GM18951 (cell line): ENCODE measurements around the gene PEPD.

ENCODE experiments used
- POLR2A ChIP-seq: IDR thresholded peaks from 4 replicates; pipeline ENCODE4 v1.6.1; 2011; ENCODE audit warnings: mild to moderate bottlenecking; ENCODE audit not compliant: insufficient read length, insufficient read depth; ENCODE audit errors: extremely low read depth
- in situ Hi-C: fragments of 300-500 bp; cut with MboI; formaldehyde crosslinking; loops from one replicate; pipeline ENCODE4 v1.12.0; 2022; ENCODE audit warnings: low sequenced_read_pairs, mixed read lengths, inconsistent platforms; ENCODE audit not compliant: unreplicated experiment

The PEPD gene

GRCh38 chr19:33413868-33414666 is 107.5 kb downstream of the PEPD start:
- no peak for TF ChIP-seq POLR2A
- in situ Hi-C loops, result no loop called here

GRCh38 chr19:33413426-33413725 is 108.2 kb downstream of the PEPD start:
- in situ Hi-C loops, result no loop called here
- no peak for TF ChIP-seq POLR2A

DNA sequence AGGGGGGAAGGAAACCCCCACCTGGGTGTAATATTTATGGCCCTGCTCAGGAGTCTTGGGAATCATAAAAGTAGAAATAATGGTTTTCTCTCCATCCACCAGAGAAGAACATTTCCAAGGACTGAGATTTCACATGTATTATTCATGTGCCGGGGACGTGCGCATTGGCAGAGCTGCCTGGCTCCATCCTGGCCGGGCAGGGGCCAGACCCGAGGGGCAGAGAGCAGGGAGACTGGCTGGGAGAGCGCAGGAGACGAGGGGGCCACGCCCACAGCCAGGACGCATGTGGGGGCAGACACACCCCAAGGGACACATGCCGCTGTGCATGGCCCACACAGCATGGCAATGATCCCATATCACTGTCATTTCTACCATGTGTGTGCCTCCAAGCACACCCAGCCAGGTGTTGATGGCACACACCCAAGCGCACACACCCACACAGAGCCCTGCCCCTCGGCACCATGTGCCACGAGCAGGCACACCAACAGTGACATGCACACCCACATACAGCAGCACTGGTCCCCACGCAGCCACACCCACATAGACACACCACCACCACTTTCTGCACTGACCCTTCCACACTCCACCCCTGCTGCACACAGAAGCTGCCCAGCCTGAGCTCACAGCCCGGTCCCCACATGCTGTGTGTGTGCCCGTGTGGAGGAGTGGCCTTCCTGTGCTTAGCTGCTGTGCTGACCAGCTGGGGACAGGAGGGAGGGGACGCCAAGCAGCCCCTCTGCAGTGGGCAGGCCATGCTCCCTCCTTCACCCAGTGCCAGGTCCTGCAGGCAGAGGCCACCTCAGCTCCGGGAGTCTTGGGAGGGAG is 108.8 kb downstream of the PEPD start:
- no peak for TF ChIP-seq POLR2A
- in situ Hi-C loops, result no loop called here

- TF ChIP-seq POLR2A, result no peak
- in situ Hi-C loops, result no loop called here
Measured at GRCh38 chr19:33411621-33412180, 109.9 kb downstream of the PEPD start.

GRCh38 chr19:33410915-33411401 is 110.6 kb downstream of the PEPD start:
- no peak for TF ChIP-seq POLR2A
- in situ Hi-C loops, result no loop called here

DNA sequence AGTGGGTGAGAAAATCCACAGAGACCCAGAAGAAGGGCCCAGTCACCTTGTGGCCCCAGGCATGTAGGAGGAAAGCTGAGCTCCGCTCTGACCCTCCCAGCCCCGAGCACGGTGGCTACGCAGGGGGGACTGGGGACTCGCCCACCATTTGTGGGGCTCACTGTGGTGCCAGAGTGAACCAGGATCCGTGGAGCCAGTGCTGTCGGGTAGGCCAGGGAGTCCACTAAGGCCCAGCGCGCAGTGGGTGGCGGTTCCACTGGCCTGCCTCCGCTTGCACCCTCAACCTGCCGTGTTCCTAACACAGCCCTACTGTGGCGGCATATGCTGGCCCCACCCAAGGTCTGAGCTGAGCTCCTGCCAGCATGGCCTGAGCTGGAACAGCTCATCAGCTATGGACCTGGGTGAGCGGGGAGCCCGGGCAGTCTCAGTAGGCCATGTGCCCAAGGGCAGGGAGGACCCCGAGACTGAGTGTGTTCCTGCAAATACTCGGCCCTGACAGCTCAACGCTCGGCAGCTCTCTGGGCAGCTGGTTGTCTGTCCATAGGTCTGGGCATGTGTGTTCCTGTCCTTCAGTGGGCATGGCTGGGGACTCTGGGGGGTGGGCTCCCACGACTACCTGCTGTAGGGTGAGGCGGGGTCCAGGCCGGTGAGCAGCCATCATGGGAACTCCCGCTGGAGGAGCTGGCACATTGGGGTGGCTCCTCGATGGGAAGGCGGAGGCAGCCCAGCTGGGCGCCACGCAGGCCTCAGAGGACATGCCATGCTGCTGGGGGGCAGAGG is 111.5 kb downstream of the PEPD start:
- TF ChIP-seq POLR2A, result no peak
- in situ Hi-C loops, result loop anchor here (10.0 kb wide), 1 partner anchor 175 kb away; no protein-coding TSS in a partner anchor

GRCh38 chr19:33408538-33409434 is 112.8 kb downstream of the PEPD start:
- TF ChIP-seq POLR2A, result no peak
- in situ Hi-C loops, result loop anchor here (10.0 kb wide), 1 partner anchor 174 kb away; no protein-coding TSS in a partner anchor

DNA sequence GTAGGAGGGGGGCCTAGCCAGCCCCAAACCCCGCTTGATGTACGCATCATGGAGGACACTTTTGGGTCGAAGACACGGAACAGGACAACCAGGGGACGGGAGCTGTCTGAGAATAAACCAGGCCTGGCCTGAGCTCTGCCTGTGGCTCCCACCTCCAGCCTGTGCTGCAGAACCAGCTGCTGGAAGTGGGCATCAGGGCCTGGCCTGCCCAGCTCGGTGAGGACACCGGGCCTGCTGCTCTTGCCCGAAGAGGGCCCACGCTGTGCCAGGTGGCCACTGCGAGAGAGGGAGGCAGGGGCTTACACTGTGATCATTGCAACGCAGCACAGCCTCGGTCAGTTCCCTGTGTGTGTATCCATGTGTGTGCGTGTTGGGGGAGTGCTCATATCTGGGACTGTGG is 113.5 kb downstream of the PEPD start:
- no peak for TF ChIP-seq POLR2A

GRCh38 chr19:33407716-33408115 is 113.9 kb downstream of the PEPD start:
- in situ Hi-C loops, result loop anchor here (10.0 kb wide), 1 partner anchor 173 kb away; no protein-coding TSS in a partner anchor
- no peak for TF ChIP-seq POLR2A

More for the DNA sequence above, 113.5 kb downstream of the PEPD start:
- in situ Hi-C loops, result loop anchor here (10.0 kb wide), 1 partner anchor 173 kb away; no protein-coding TSS in a partner anchor

GRCh38 chr19:33407140-33407551 is 114.4 kb downstream of the PEPD start:
- in situ Hi-C loops, result loop anchor here (10.0 kb wide), 1 partner anchor 172 kb away; no protein-coding TSS in a partner anchor

DNA sequence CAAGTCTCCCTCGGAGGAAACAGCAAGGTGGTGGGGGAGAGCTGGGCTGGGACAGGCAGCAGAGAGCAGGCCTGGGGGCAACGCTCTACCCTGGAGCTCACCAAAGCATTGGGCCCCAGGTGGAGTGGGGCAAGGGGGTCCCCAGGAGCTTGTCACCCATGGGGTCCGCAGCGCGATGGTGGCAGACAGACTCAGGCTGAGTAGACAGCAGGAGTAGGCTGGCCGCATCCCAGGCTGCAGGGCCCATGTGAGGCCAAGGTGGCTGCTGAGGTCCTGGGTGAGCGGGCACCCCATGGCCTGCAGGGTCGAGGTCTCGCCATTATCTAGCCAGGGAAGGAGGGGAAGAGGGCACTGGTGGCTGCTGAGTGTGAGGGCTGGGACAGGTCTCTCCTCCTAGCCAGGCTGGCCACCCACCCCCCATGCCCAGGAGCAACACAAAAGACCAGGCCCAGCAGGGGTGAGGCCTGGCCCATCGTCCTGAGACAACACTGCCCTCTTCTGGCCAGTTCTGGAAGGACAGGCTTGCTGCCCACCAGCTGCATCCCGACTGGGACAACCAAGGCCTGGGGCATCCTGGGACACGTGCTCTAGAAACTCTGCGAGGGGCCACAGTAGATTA is 115.0 kb downstream of the PEPD start:
- in situ Hi-C loops, result loop anchor here (10.0 kb wide), 1 partner anchor 172 kb away; no protein-coding TSS in a partner anchor
- TF ChIP-seq POLR2A, result no peak

More at GRCh38 chr19:33407140-33407551, 114.4 kb downstream of the PEPD start:
- TF ChIP-seq POLR2A, result no peak
